H9 (cell line): ENCODE data around the gene ITPR3. TPM values are rescaled to one million over a fixed set of nuclear protein-coding genes. Genes with fewer than 3 reads are reported as not detected.

Source experiments
- DNase-seq: peaks from one replicate; pipeline ENCODE4 v3.0.0-alpha.2; 2017
- H2AFZ ChIP-seq: one replicate; pipeline ENCODE4 v1.6.1; 2013; ENCODE audit warnings: mild to moderate bottlenecking, low read length, control low read depth, moderate library complexity
- H2AK5ac ChIP-seq: 2 replicates; pipeline ENCODE4 v1.6.1; 2013; ENCODE audit warnings: low read length, control low read depth, mixed read lengths; ENCODE audit not compliant: insufficient read length
- H2BK120ac ChIP-seq: one replicate; pipeline ENCODE4 v1.6.1; 2013; ENCODE audit warnings: low read depth, mild to moderate bottlenecking, low read length, control low read depth, inconsistent platforms; ENCODE audit not compliant: poor library complexity, severe bottlenecking
- H2BK12ac ChIP-seq: 2 replicates; pipeline ENCODE4 v1.6.1; 2013; ENCODE audit warnings: low read length, control low read depth, mixed read lengths, low read depth; ENCODE audit not compliant: insufficient read length
- H2BK15ac ChIP-seq: 2 replicates; pipeline ENCODE4 v1.6.1; 2013; ENCODE audit warnings: low read depth, low read length, control low read depth
- H2BK20ac ChIP-seq: one replicate; pipeline ENCODE4 v1.6.1; 2013; ENCODE audit warnings: low read depth, mild to moderate bottlenecking, low read length, control low read depth, inconsistent platforms; ENCODE audit not compliant: poor library complexity, severe bottlenecking
- H2BK5ac ChIP-seq: 2 replicates; pipeline ENCODE4 v1.6.1; 2013; ENCODE audit warnings: low read length, control low read depth, mixed read lengths; ENCODE audit not compliant: insufficient read length
- H3K14ac ChIP-seq: 2 replicates; pipeline ENCODE4 v1.6.1; 2013; ENCODE audit warnings: low read length, control low read depth; ENCODE audit not compliant: insufficient read depth
- H3K18ac ChIP-seq: 2 replicates; pipeline ENCODE4 v1.6.1; 2013; ENCODE audit warnings: low read depth, mild to moderate bottlenecking, mixed read lengths, low read length, control low read depth; ENCODE audit not compliant: insufficient read length
- H3K23ac ChIP-seq: 2 replicates; pipeline ENCODE4 v1.6.1; 2013; ENCODE audit warnings: low read length, control low read depth, mixed read lengths, low read depth; ENCODE audit not compliant: insufficient read length
- H3K23me2 ChIP-seq: 2 replicates; pipeline ENCODE4 v1.6.1; 2013; ENCODE audit warnings: low read depth, mild to moderate bottlenecking, mixed read lengths, low read length, control low read depth; ENCODE audit not compliant: insufficient read length, poor library complexity, severe bottlenecking
- H3K27ac ChIP-seq: 2 replicates; pipeline ENCODE4 v1.5.1; 2013; ENCODE audit warnings: low read length, control low read depth, mixed read lengths, low read depth; ENCODE audit not compliant: insufficient read length
- H3K27me3 ChIP-seq: 2 replicates; pipeline ENCODE4 v1.6.1; 2013; ENCODE audit warnings: low read length, control low read depth, inconsistent platforms; ENCODE audit not compliant: insufficient read depth
- H3K4ac ChIP-seq: 2 replicates; pipeline ENCODE4 v1.6.1; 2013; ENCODE audit warnings: low read depth, mild to moderate bottlenecking, control low read depth, inconsistent platforms, low read length, moderate library complexity
- H3K4me1 ChIP-seq: 2 replicates; pipeline ENCODE4 v1.6.1; 2013; ENCODE audit warnings: low read length, control low read depth, inconsistent platforms; ENCODE audit not compliant: insufficient read depth
- H3K4me2 ChIP-seq: 2 replicates; pipeline ENCODE4 v1.6.1; 2013; ENCODE audit warnings: low read length, control low read depth, mixed read lengths; ENCODE audit not compliant: insufficient read length, insufficient read depth
- H3K56ac ChIP-seq: 2 replicates; pipeline ENCODE4 v1.6.1; 2013; ENCODE audit warnings: low read depth, mild to moderate bottlenecking, mixed read lengths, low read length, control low read depth; ENCODE audit not compliant: insufficient read length
- H3K79me1 ChIP-seq: 2 replicates; pipeline ENCODE4 v1.6.1; 2013; ENCODE audit warnings: low read depth, mild to moderate bottlenecking, moderate library complexity, low read length, control low read depth, inconsistent platforms; ENCODE audit not compliant: insufficient read depth, poor library complexity, severe bottlenecking
- H3K79me2 ChIP-seq: 2 replicates; pipeline ENCODE4 v1.6.1; 2013; ENCODE audit warnings: low read length, control low read depth, inconsistent platforms; ENCODE audit not compliant: insufficient read depth
- H3K9ac ChIP-seq: 2 replicates; pipeline ENCODE4 v1.6.1; 2013; ENCODE audit warnings: low read length, control low read depth, mixed read lengths; ENCODE audit not compliant: insufficient read length; ENCODE audit errors: extremely low read depth
- H3K9me3 ChIP-seq: one replicate; pipeline ENCODE4 v1.6.1; 2013; ENCODE audit warnings: low read depth, low read length, inconsistent platforms; ENCODE audit not compliant: control insufficient read depth
- H3T11ph ChIP-seq: one replicate; pipeline ENCODE4 v1.6.1; 2013; ENCODE audit warnings: mild to moderate bottlenecking, low read length, control low read depth, inconsistent platforms
- H4K20me1 ChIP-seq: one replicate; pipeline ENCODE4 v1.6.1; 2013; ENCODE audit not compliant: control insufficient read depth, insufficient read length, insufficient read depth
- H4K5ac ChIP-seq: 2 replicates; pipeline ENCODE4 v1.6.1; 2013; ENCODE audit warnings: low read depth, mild to moderate bottlenecking, mixed read lengths, low read length, control low read depth; ENCODE audit not compliant: insufficient read length
- H4K8ac ChIP-seq: replicated peaks from 2 replicates; pipeline ENCODE4 v1.6.1; 2013; ENCODE audit warnings: low read length, control low read depth, mixed read lengths, low read depth; ENCODE audit not compliant: insufficient read length
- H4K91ac ChIP-seq: 2 replicates; pipeline ENCODE4 v1.6.1; 2013; ENCODE audit warnings: low read depth, mild to moderate bottlenecking, moderate library complexity, mixed read lengths, low read length, control low read depth; ENCODE audit not compliant: insufficient read length
- H3K27ac Mint-ChIP-seq, 3 experiments: 2 replicates in 2 of 3; 3 replicates in 1 of 3; pipeline ENCODE4 v1.8.0; 2020 to 2021; ENCODE audit warnings: mixed read lengths in 3 of 3, mild to moderate bottlenecking in 1 of 3, moderate library complexity in 1 of 3
- H3K27me3 Mint-ChIP-seq: 2 replicates; pipeline ENCODE4 v1.8.0; 2021; ENCODE audit warnings: low read depth, mild to moderate bottlenecking, moderate library complexity, mixed read lengths
- H3K36me3 Mint-ChIP-seq, 3 experiments: 2 replicates in 2 of 3; 3 replicates in 1 of 3; pipeline ENCODE4 v1.8.0; 2020 to 2021; ENCODE audit warnings: low read depth in 3 of 3, mixed read lengths in 3 of 3; ENCODE audit not compliant: insufficient read depth in 1 of 3
- H3K4me1 Mint-ChIP-seq, 2 experiments: 2 replicates each; pipeline ENCODE4 v1.8.0; 2020; ENCODE audit warnings: mixed read lengths in 2 of 2
- H3K4me3 Mint-ChIP-seq, 2 experiments: 2 replicates in 1 of 2; 3 replicates in 1 of 2; pipeline ENCODE4 v1.8.0; 2020 to 2021; ENCODE audit warnings: mild to moderate bottlenecking in 2 of 2, mixed read lengths in 2 of 2, moderate library complexity in 1 of 2
- H3K9me3 Mint-ChIP-seq, 2 experiments: 2 replicates in 1 of 2; 3 replicates in 1 of 2; pipeline ENCODE4 v1.8.0; 2020; ENCODE audit warnings: mild to moderate bottlenecking in 2 of 2, mixed read lengths in 2 of 2, moderate library complexity in 1 of 2
- CTCF ChIP-seq: fragments of 200-600 bp; sonication (generic); conservative IDR thresholded peaks from 3 replicates; pipeline ENCODE4 v1.8.0; 2021; ENCODE audit warnings: antibody characterized with exemption, mild to moderate bottlenecking
- WGBS: extraction: QIAGEN DNeasy Blood & Tissue Kit; methylation state at CpG from one replicate; pipeline ENCODE4 v1.1.7; 2013; ENCODE audit warnings: missing lambda C conversion rate, low lambda C conversion rate, mixed read lengths; ENCODE audit not compliant: insufficient read length; ENCODE audit errors: extremely low coverage; 5-methylcytosine and 5-hydroxymethylcytosine counted together
- total RNA-seq: library from RNA; stranded (reverse); gene quantifications from 2 replicates; pipeline ENCODE4 v1.2.1, GENCODE V29; 2021

ITPR3 gene
- total RNA-seq, 1 experiment from 2014 or later = 40.3 TPM

- Histone ChIP-seq H4K5ac (no peak overlapping the region), H2AFZ (no peak overlapping the region), H3K23ac (no peak overlapping the region), H3K79me1 (no peaks in the 10 kb centered on the region), H4K20me1 (no peaks in the 10 kb centered on the region), H3K56ac (no peak overlapping the region), H2BK12ac (no peak overlapping the region), H3K18ac (no peak overlapping the region), H2BK120ac (no peak overlapping the region), H2BK20ac (no peak overlapping the region), H3K4me1 (no peaks in the 10 kb centered on the region), H2BK5ac (no peak overlapping the region), H3K27ac (no peak overlapping the region), H3K14ac (no peak overlapping the region), H3K79me2 (no peaks in the 10 kb centered on the region), H2AK5ac (no peak overlapping the region), H4K8ac (no peak overlapping the region), H3K27me3 (no peaks in the 10 kb centered on the region), H3K23me2 (peaks cover 17% of the 10 kb centered on the region), H2BK15ac (no peak overlapping the region), H3K4ac (no peak overlapping the region), H3K9me3 (no peaks in the 10 kb centered on the region), H3K4me2 (no peak overlapping the region), H3T11ph (no peak overlapping the region), H4K91ac (no peak overlapping the region), H3K9ac (no peak overlapping the region)
- no peak for TF ChIP-seq CTCF
- Mint-ChIP-seq H3K27ac (no peak overlapping the region), H3K4me1 (peaks cover 11 to 17% of the 10 kb centered on the region in 2 experiments), H3K9me3 (peaks cover 0 to 5% of the 10 kb centered on the region in 2 experiments; a peak in 1 of 5 replicates), H3K36me3 (no peaks in the 10 kb centered on the region), H3K27me3 (peaks cover 35% of the 10 kb centered on the region), H3K4me3 (no peak overlapping the region)
- no CpG with 5 or more reads among the region's 4 CpGs for WGBS
- no peak for DNase-seq
These were observed 4.2 kb upstream of the ITPR3 start for GRCh38 chr6:33616913-33617312.
